ENCODE results near the gene SWSAP1. TPM values are rescaled to one million over a fixed set of nuclear protein-coding genes. Genes with fewer than 3 reads are reported as not detected.
A peak's percentile ranks its signal among the peaks of the same experiment; 100 is the strongest.

The SWSAP1 gene
- total and polyA plus RNA-seq, 2 of the 4 experiments (the other 2 are of a cell fraction): 0.36 to 1.6 TPM

GRCh38 chr19:11324748-11325389, 49.6 kb upstream of the SWSAP1 start (continued):
- TF ChIP-seq POLR2A (IDR thresholded peaks at IDR 0.05; ENCODE audit: low read depth, low read length): no peak

- Histone ChIP-seq H4K20me1 (ENCODE audit: insufficient read depth, low read length) (no peaks in the 10 kb centered on the region), H4K5ac (ENCODE audit: low read depth, low read length) (no peak overlapping the region), H3K36me3 (ENCODE audit: control insufficient read depth, insufficient read depth, low read length) (peaks cover 7% of the 10 kb centered on the region; the same call in 1 of the 2 replicates), H3K18ac (ENCODE audit: low read depth, low read length) (no peak overlapping the region), H2AK5ac (ENCODE audit: low read depth, low read length) (peak overlapping the region; percentile 61; the same call in 1 of the 2 replicates), H3K27me3 (ENCODE audit: control insufficient read depth, insufficient read depth, low read length) (no peaks in the 10 kb centered on the region), H2AFZ (replicated peaks; ENCODE audit: low read length, poor library complexity) (no peak overlapping the region), H3K4ac (ENCODE audit: low read depth, low read length) (no peak overlapping the region), H3K4me2 (ENCODE audit: low read depth, low read length) (no peak overlapping the region), H3K4me1 (ENCODE audit: control insufficient read depth, insufficient read depth, low read length) (peaks cover 12% of the 10 kb centered on the region), H2BK5ac (ENCODE audit: low read depth, low read length, poor library complexity, severe bottlenecking) (no peak overlapping the region), H4K8ac (ENCODE audit: low read depth in 2 of 2, low read length in 2 of 2) (no peak overlapping the region), H3K14ac (replicated peaks; ENCODE audit: low read depth, low read length) (no peak overlapping the region), H2AK9ac (replicated peaks; ENCODE audit: low read depth, low read length, poor library complexity) (no peak overlapping the region), H4K91ac (ENCODE audit: insufficient read depth, low read depth, low read length) (no peak overlapping the region), H2BK20ac (ENCODE audit: low read depth, low read length) (no peak overlapping the region), H3K23ac (ENCODE audit: low read depth, low read length) (no peak overlapping the region), H3K9ac (ENCODE audit: low read depth, low read length) (no peak overlapping the region), H3K4me3 (ENCODE audit: insufficient read depth, low read depth, low read length) (no peak overlapping the region), H3K9me3 (ENCODE audit: control insufficient read depth, insufficient read depth, low read length) (no peaks in the 10 kb centered on the region), H3K9me1 (ENCODE audit: insufficient read depth, low read length) (peaks cover 10% of the 10 kb centered on the region), H3K27ac (ENCODE audit: insufficient read depth, low read length) (no peak overlapping the region), H2BK120ac (ENCODE audit: low read depth, low read length) (no peak overlapping the region), H3K79me1 (ENCODE audit: low read depth in 1 of 2, low read length in 2 of 2) (no peaks in the 10 kb centered on the region), H2BK15ac (ENCODE audit: low read depth, low read length) (no peak overlapping the region), H3K56ac (ENCODE audit: extremely low read depth, insufficient read depth, low read length) (no peak overlapping the region)
- BruUV-seq (replicated peaks): no TSS peak
- dilution Hi-C loops (cut with HindIII; ENCODE audit: low sequenced_read_pairs, unreplicated experiment) (no loop called here), intact Hi-C loops (cut with micrococcal nuclease) (no loop called here), in situ Hi-C loops (cut with MboI; ENCODE audit: low sequenced_read_pairs) (no loop called here)
- ChIA-PET CTCF (no interaction called here), POLR2A (ENCODE audit: unreplicated experiment) (no interaction called here)
- no peak for ATAC-seq (ENCODE audit: low read depth)
- WGBS, 2 experiments (ENCODE audit: extremely low coverage in 2 of 2, insufficient read length in 1 of 2): no CpG with 5 or more reads among the region's 7 CpGs
- TF ChIP-seq RCOR1 (IDR thresholded peaks at IDR 0.05; ENCODE audit: insufficient replicate concordance, low read length): no peak
- no peak for TF ChIP-seq MAFK (IDR thresholded peaks at IDR 0.05; ENCODE audit: low read depth, low read length)
- no peak for TF ChIP-seq POLR2A (IDR thresholded peaks at IDR 0.05; ENCODE audit: low read depth, low read length)
- TF ChIP-seq BHLHE40 (IDR thresholded peaks at IDR 0.05; ENCODE audit: low read depth, low read length): no peak
- no peak for TF ChIP-seq ELK1 (IDR thresholded peaks at IDR 0.05; ENCODE audit: borderline replicate concordance, low read depth, low read length)
- TF ChIP-seq MAZ (IDR thresholded peaks at IDR 0.05; ENCODE audit: borderline replicate concordance, low read depth, low read length): no peak
- no peak for TF ChIP-seq CTCF (conservative IDR thresholded peaks at IDR 0.05; ENCODE audit: low read depth, low read length)
- no peak for DNase-seq
These were observed 48.9 kb upstream of the SWSAP1 start for GRCh38 chr19:11325544-11325943.

Data from IMR-90 (cell line).